Testis (tissue), 2 donors: ENCODE measurements around the gene ZACN.

Experiments used
- CTCF ChIP-seq, 3 experiments: fragments of 450-650 bp in 2 of 3; fragments of 200-600 bp in 1 of 3; sonication (generic) in 1 of 3; IDR thresholded peaks; one replicate each; pipeline ENCODE4 v1.5.1; 2016 to 2019; ENCODE audit warnings: antibody characterized with exemption in 3 of 3, mild to moderate bottlenecking in 2 of 3, moderate library complexity in 1 of 3
- POLR2A ChIP-seq: fragments of 450-650 bp; IDR thresholded peaks from one replicate; pipeline ENCODE4 v1.6.1; 2017; ENCODE audit warnings: antibody characterized with exemption, mild to moderate bottlenecking, moderate library complexity

DNA sequence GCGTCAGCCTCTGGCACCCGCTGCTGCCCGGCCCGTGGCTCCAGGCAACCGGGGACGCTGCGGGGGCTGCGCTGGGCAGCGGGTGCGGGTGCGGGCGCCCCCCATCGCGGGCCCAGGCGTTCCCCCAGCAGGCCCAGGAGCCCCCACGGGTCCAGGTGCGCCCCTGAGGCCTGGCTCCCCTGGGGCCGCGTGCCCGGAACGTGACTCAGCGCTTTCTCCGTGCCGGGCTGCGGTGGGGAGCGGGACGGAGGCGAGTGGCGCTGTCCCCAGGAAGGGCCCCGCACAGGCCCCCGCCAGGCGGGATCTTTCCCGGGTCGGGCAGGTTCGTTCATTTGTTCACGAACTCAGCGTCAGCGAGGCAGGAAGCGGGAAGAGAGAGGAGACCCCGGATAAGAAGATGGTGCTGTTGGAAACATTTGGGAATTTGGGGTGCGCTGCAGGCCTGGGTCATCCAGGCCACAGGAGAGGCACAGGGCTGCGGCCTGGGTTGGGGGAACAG is 43.0 kb downstream of the ZACN start:
- no peak for TF ChIP-seq POLR2A
- no peak for TF ChIP-seq CTCF (IDR thresholded peaks at IDR 0.05)
